Measurements from ENCODE around the gene MRO. TPM values are rescaled to one million over a fixed set of nuclear protein-coding genes. Genes with fewer than 3 reads are reported as not detected.

The MRO gene
- total RNA-seq, 1 donor from 2014 or later: not detected

DNA sequence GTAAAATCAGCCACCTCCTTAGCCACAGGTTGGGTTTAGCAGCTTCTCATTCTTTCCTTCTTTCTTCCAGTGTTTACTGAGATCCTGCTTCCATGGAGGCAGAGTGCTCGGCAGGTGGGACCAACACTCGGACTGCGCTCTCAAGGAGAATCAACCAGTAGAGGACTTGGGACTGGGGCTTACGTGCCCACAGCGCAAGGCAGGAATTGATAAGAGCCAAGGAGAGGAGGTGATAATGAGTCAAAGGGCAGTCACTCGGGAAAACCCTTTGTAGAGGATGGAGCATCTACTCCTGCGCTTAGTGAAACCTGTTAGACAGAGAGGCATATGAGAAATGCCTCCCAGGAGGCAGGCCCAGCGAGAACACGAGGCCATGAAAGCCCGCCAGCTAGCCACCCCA, 2.9 kb upstream of the MRO start:
- no peaks in the 10 kb centered on the region for H3K4me1 Mint-ChIP-seq
- H3K27me3 Mint-ChIP-seq: peaks cover 5% of the 10 kb centered on the region
- H3K4me3 Mint-ChIP-seq: no peak overlapping the region

GRCh38 chr18:50820901-50821520, 1.2 kb upstream of the MRO start:
- intact Hi-C loops (cut with micrococcal nuclease): loop anchor here (1.0 to 5.0 kb wide), 5 partner anchors 56 to 286 kb away; partner anchors contain the start of genes ELAC1, ME2 and SMAD4

More for the DNA sequence above, 2.9 kb upstream of the MRO start:
- intact Hi-C loops (cut with micrococcal nuclease): loop anchor here (5.0 kb wide), 3 partner anchors 55 to 285 kb away; partner anchors contain the start of genes ME2 and SMAD4
- H3K9me3 Mint-ChIP-seq: no peaks in the 10 kb centered on the region
- H3K36me3 Mint-ChIP-seq (ENCODE audit: low read depth): no peaks in the 10 kb centered on the region
- H3K27ac Mint-ChIP-seq: no peak overlapping the region
- no peak for DNase-seq

GRCh38 chr18:50819027-50819727, 639 bp downstream of the MRO start:
- H3K27me3 Mint-ChIP-seq: peaks cover 10% of the 10 kb centered on the region
- no peak overlapping the region for H3K4me3 Mint-ChIP-seq
- H3K27ac Mint-ChIP-seq: no peak overlapping the region
- DNase-seq: no peak
- no peaks in the 10 kb centered on the region for H3K36me3 Mint-ChIP-seq (ENCODE audit: low read depth)
- intact Hi-C loops (cut with micrococcal nuclease): no loop called here
- H3K4me1 Mint-ChIP-seq: no peaks in the 10 kb centered on the region
- no peaks in the 10 kb centered on the region for H3K9me3 Mint-ChIP-seq

More at GRCh38 chr18:50820901-50821520, 1.2 kb upstream of the MRO start:
- no peaks in the 10 kb centered on the region for H3K4me1 Mint-ChIP-seq
- peaks cover 10% of the 10 kb centered on the region for H3K27me3 Mint-ChIP-seq
- no peak overlapping the region for H3K27ac Mint-ChIP-seq
- no peak for DNase-seq
- no peak overlapping the region for H3K4me3 Mint-ChIP-seq
- H3K9me3 Mint-ChIP-seq: no peaks in the 10 kb centered on the region
- no peaks in the 10 kb centered on the region for H3K36me3 Mint-ChIP-seq (ENCODE audit: low read depth)

DNA sequence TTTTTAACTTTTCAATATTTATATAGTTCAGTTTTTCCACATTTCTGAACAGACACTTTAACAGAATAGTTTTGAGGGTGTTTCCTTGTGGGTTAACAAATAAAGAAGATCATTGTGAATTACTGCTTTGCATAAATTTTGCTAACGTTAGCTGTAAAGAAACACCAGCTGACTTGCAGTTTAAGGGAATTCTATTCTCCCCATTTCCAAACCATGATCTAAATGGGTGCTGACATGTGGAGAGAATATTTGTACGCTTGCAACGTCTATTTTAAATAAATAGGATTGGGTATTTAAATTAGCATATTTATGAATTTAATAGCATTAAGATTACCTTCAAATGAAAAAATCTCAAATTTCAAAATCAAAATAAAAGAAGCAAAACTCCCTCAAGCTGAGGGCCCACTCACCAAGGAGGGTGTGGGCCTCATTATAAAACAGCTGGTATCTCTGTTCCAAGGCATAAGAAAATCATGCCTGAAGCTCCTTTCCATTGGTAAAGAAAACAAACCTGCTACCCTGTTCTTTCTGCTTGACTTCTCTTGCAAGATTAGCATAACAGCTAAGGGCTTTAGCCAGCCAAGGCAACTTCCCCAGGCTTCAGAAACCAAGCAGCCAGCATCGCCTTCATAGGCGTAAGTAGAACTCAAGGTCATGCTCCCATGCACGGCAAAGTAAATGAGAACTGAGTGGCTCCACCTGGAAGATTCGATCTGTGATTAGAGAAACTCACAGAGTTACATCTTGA, 3.2 kb downstream of the MRO start:
- H3K27ac Mint-ChIP-seq: no peak overlapping the region
- intact Hi-C loops (cut with micrococcal nuclease): no loop called here
- H3K4me1 Mint-ChIP-seq: no peaks in the 10 kb centered on the region
- no peaks in the 10 kb centered on the region for H3K9me3 Mint-ChIP-seq
- no peak for DNase-seq
- H3K4me3 Mint-ChIP-seq: no peak overlapping the region
- peaks cover 13% of the 10 kb centered on the region for H3K27me3 Mint-ChIP-seq
- no peaks in the 10 kb centered on the region for H3K36me3 Mint-ChIP-seq (ENCODE audit: low read depth)

DNA sequence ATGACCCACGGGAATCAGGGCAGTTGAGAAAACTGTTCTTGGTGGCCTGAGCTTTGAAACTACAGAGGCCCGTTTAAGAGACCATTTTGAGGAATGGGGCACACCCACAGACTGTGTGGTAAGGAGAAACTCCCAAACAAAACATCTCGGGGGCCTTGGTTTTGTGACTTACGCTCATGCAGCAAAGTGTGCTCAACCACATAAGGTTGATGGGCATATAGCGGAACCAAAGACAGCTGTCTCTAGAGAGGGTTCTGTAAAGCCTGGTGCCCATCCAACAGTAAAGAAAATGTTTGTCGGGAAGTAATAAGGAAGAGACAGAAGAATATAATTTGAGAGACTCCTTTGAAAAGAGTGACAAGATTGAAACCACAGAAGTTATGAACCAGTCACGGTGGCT, 5.4 kb downstream of the MRO start:
- Mint-ChIP-seq H3K9me3 (no peaks in the 10 kb centered on the region), H3K27ac (no peak overlapping the region), H3K36me3 (ENCODE audit: low read depth) (no peaks in the 10 kb centered on the region), H3K4me3 (no peak overlapping the region), H3K27me3 (peaks cover 13% of the 10 kb centered on the region), H3K4me1 (no peaks in the 10 kb centered on the region)
- no peak for DNase-seq
- intact Hi-C loops (cut with micrococcal nuclease): no loop called here

GRCh38 chr18:50813353-50813752, 6.5 kb downstream of the MRO start:
- intact Hi-C loops (cut with micrococcal nuclease): no loop called here
- no peak overlapping the region for H3K4me3 Mint-ChIP-seq
- H3K27ac Mint-ChIP-seq: no peak overlapping the region
- no peaks in the 10 kb centered on the region for H3K4me1 Mint-ChIP-seq
- DNase-seq: no peak
- peaks cover 10% of the 10 kb centered on the region for H3K27me3 Mint-ChIP-seq
- no peaks in the 10 kb centered on the region for H3K9me3 Mint-ChIP-seq
- H3K36me3 Mint-ChIP-seq (ENCODE audit: low read depth): no peaks in the 10 kb centered on the region

DNA sequence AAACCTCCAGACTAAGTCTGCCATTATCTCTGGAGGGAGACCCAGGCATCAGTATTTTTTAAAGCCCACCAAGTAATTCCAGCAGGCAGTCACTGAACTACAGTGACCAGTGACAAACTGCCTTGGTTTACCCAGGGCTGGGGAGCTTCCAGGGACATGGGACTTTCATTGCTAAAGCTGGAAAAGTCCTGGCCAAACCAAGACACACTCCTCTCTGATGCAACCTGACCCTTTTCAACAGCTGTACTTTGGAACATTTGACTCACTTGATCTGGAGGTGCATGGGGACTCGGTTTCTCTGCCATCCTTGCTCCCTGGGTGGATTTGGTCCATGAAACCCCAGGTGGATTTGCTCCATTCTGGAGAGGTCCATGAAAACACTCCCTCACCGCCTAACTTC, 7.0 kb downstream of the MRO start:
- Mint-ChIP-seq H3K36me3 (ENCODE audit: low read depth) (no peaks in the 10 kb centered on the region), H3K27ac (no peak overlapping the region), H3K4me3 (no peak overlapping the region), H3K27me3 (peaks cover 8% of the 10 kb centered on the region), H3K9me3 (no peaks in the 10 kb centered on the region), H3K4me1 (no peaks in the 10 kb centered on the region)
- no peak for DNase-seq
- intact Hi-C loops (cut with micrococcal nuclease): no loop called here

DNA sequence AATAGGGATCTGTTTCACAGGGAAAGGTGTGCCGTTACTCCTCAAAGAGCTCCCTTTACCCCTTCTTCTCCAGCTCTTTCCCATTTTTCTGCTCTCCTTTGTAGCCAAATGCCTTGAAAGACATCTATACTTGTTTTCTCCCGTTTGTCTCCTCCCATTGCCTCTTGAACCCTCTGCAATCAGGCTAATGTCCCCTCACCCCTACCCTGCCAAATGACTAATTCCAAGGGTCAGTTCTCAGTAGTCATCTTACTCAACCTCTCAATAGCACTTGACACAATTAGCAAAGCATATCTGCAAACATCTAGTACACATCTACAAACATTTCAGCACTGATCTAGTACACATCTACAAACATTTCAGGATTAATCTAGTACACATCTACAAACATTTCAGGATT, 12.6 kb downstream of the MRO start:
- intact Hi-C loops (cut with micrococcal nuclease): no loop called here
- H3K27me3 Mint-ChIP-seq: peaks cover 1% of the 10 kb centered on the region
- no peaks in the 10 kb centered on the region for H3K9me3 Mint-ChIP-seq
- DNase-seq: no peak
- H3K4me3 Mint-ChIP-seq: no peak overlapping the region
- no peaks in the 10 kb centered on the region for H3K4me1 Mint-ChIP-seq
- no peak overlapping the region for H3K27ac Mint-ChIP-seq
- no peaks in the 10 kb centered on the region for H3K36me3 Mint-ChIP-seq (ENCODE audit: low read depth)

DNA sequence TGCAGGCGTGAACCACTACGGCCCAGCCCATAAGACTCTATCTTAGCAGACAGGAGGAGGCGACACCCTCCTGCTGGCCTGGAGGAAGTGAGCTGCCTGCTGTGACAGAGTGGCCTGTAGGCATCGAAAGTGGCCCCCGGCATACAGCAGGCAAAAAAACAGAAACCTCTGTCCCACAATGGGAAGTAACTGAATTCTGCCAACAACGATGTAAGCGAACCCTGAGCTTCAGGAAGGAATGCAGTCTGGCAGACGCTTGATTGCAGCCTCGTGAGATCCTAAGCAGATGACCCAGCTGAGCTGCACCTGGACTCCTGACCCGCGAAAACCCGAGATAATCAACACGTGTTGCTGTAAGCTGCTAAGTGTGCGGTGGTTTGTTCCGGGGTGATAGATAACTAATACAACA, 13.6 kb downstream of the MRO start:
- Mint-ChIP-seq H3K27me3 (peaks cover 3% of the 10 kb centered on the region), H3K4me3 (no peak overlapping the region), H3K36me3 (ENCODE audit: low read depth) (no peaks in the 10 kb centered on the region), H3K4me1 (no peaks in the 10 kb centered on the region), H3K9me3 (no peaks in the 10 kb centered on the region), H3K27ac (no peak overlapping the region)
- DNase-seq: no peak
- intact Hi-C loops (cut with micrococcal nuclease): no loop called here

GRCh38 chr18:50805732-50806131, 14.1 kb downstream of the MRO start:
- DNase-seq: no peak
- no peaks in the 10 kb centered on the region for H3K4me1 Mint-ChIP-seq

GRCh38 chr18:50803592-50803991, 16.2 kb downstream of the MRO start:
- no peak overlapping the region for H3K4me3 Mint-ChIP-seq

More at GRCh38 chr18:50805732-50806131, 14.1 kb downstream of the MRO start:
- no peaks in the 10 kb centered on the region for H3K9me3 Mint-ChIP-seq
- peaks cover 3% of the 10 kb centered on the region for H3K27me3 Mint-ChIP-seq
- no peak overlapping the region for H3K4me3 Mint-ChIP-seq
- intact Hi-C loops (cut with micrococcal nuclease): no loop called here
- no peaks in the 10 kb centered on the region for H3K36me3 Mint-ChIP-seq (ENCODE audit: low read depth)
- no peak overlapping the region for H3K27ac Mint-ChIP-seq

DNA sequence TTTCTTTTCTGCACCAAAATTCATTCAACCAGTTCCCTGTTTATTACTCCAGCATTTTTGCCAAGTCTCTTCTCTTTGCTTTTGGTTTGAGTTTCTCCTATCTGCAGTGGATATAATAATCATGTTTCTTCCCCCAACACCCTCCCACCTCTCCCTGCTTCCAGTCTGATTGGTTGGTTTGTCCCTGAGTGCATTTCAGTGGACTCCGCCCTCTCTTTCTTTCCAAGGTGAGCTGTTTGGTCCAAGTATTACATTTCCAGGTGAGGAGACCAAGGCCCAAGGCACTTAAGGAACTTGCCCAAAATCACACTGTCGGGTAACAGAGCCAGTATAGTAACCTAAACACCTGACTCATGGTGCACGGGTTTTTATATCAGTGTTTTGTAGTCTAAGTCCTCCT, 17.7 kb downstream of the MRO start:
- Mint-ChIP-seq H3K36me3 (ENCODE audit: low read depth) (no peaks in the 10 kb centered on the region), H3K27ac (no peak overlapping the region), H3K4me3 (no peak overlapping the region), H3K9me3 (no peaks in the 10 kb centered on the region), H3K4me1 (no peaks in the 10 kb centered on the region), H3K27me3 (peaks cover 8% of the 10 kb centered on the region)
- intact Hi-C loops (cut with micrococcal nuclease): no loop called here
- DNase-seq: no peak

More at GRCh38 chr18:50803592-50803991, 16.2 kb downstream of the MRO start:
- DNase-seq: no peak
- no peak overlapping the region for H3K27ac Mint-ChIP-seq
- intact Hi-C loops (cut with micrococcal nuclease): no loop called here
- no peaks in the 10 kb centered on the region for H3K9me3 Mint-ChIP-seq
- H3K36me3 Mint-ChIP-seq (ENCODE audit: low read depth): no peaks in the 10 kb centered on the region
- H3K27me3 Mint-ChIP-seq: peaks cover 3% of the 10 kb centered on the region
- no peaks in the 10 kb centered on the region for H3K4me1 Mint-ChIP-seq

- intact Hi-C loops (cut with micrococcal nuclease): loop anchor here (10.0 kb wide), 1 partner anchor 58 kb away; no protein-coding TSS in a partner anchor
- Mint-ChIP-seq H3K27me3 (peaks cover 16% of the 10 kb centered on the region), H3K27ac (no peak overlapping the region), H3K9me3 (no peaks in the 10 kb centered on the region), H3K4me1 (no peaks in the 10 kb centered on the region), H3K36me3 (ENCODE audit: low read depth) (no peaks in the 10 kb centered on the region), H3K4me3 (no peak overlapping the region)
- DNase-seq: no peak
Observed at GRCh38 chr18:50797142-50797541, 22.7 kb downstream of the MRO start.

DNA sequence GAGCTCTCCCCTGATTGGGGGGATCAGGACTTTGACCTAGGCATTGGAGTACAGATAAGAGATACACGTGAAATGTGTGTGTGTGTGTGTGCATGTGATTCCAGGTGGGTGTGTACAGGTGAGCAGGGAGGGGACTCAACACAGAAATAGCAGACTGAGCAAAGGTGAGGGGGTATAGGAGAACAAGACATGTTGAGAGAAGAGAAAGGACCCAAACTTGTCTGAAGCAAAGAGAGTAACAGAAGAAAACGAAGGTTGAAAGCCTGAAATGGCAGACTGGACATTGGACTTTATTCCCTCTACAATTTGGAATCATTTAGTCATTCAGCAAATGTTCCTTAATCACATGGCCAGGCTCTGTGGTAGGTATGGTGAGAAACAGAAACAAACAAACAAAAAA, 23.3 kb downstream of the MRO start:
- intact Hi-C loops (cut with micrococcal nuclease): loop anchor here (10.0 kb wide), 1 partner anchor 58 kb away; no protein-coding TSS in a partner anchor
- H3K4me3 Mint-ChIP-seq: no peak overlapping the region
- H3K27ac Mint-ChIP-seq: no peak overlapping the region
- H3K36me3 Mint-ChIP-seq (ENCODE audit: low read depth): no peaks in the 10 kb centered on the region
- H3K4me1 Mint-ChIP-seq: no peaks in the 10 kb centered on the region
- no peaks in the 10 kb centered on the region for H3K9me3 Mint-ChIP-seq
- no peak for DNase-seq
- peaks cover 16% of the 10 kb centered on the region for H3K27me3 Mint-ChIP-seq

All from activated CD4-positive, alpha-beta T cell treated with anti-CD3 and anti-CD28 coated beads, Interleukin-2, amount 10 ng/mL, durations not matched to agents 24 days and 14 days (primary cell).